Breast epithelium (tissue), 4 donors: ENCODE measurements around the gene TSPAN2. TPM values are rescaled to one million over a fixed set of nuclear protein-coding genes. Genes with fewer than 3 reads are reported as not detected.

Experiments
- DNase-seq, 2 donors: peaks; one replicate each; pipeline ENCODE4 v3.0.0-alpha.2; 2019; ENCODE audit warnings: low spot score in 2 of 2
- H3K27ac ChIP-seq, 2 donors: fragments of 200-600 bp; sonication (generic) in 1 of 2; one replicate each; pipeline ENCODE4 v1.5.1; 2016 to 2019; ENCODE audit warnings: mild to moderate bottlenecking in 1 of 2
- H3K27me3 ChIP-seq, 2 donors: fragments of 200-600 bp; sonication (generic) in 1 of 2; one replicate each; pipeline versions ENCODE4 v1.5.1 to v1.6.0; 2017 to 2019; ENCODE audit warnings: control low read depth in 1 of 2, mild to moderate bottlenecking in 1 of 2
- H3K36me3 ChIP-seq: fragments of 200-600 bp; one replicate; pipeline ENCODE4 v1.5.1; 2019
- H3K4me1 ChIP-seq, 2 donors: fragments of 200-600 bp; sonication (generic); one replicate each; pipeline ENCODE4 v1.5.1; 2016 to 2019; ENCODE audit warnings: control low read depth in 1 of 2
- H3K4me3 ChIP-seq, 3 donors: fragments of 200-600 bp; sonication (generic); 1 replicate in 2 of 3; 2 replicates in 1 of 3; pipeline ENCODE4 v1.5.1; 2016 to 2019; ENCODE audit warnings: mild to moderate bottlenecking in 3 of 3, moderate library complexity in 2 of 3
- H3K9me3 ChIP-seq, 2 donors: fragments of 200-600 bp; sonication (generic) in 1 of 2; one replicate each; pipeline ENCODE4 v1.5.1; 2016 to 2019; ENCODE audit warnings: control low read depth in 1 of 2
- CTCF ChIP-seq, 3 donors: fragments of 450-650 bp; IDR thresholded peaks; one replicate each; pipeline ENCODE4 v1.5.1; 2016 to 2017; ENCODE audit warnings: antibody characterized with exemption in 3 of 3, mild to moderate bottlenecking in 3 of 3, moderate library complexity in 3 of 3
- POLR2A ChIP-seq: fragments of 450-650 bp; IDR thresholded peaks from one replicate; pipeline ENCODE4 v1.6.1; 2016; ENCODE audit warnings: antibody characterized with exemption, mild to moderate bottlenecking, moderate library complexity
- POLR2AphosphoS5 ChIP-seq, 3 donors: sonication (generic); formaldehyde crosslinking; IDR thresholded peaks; one replicate each; pipeline ENCODE4 v1.6.1; 2017; ENCODE audit warnings: antibody characterized with exemption in 3 of 3
- intact Hi-C: fragments of 100-400 bp; cut with DNase I; formaldehyde crosslinking; loops from one replicate; pipeline ENCODE4 v1.15.1; 2023; ENCODE audit warnings: low total_unique reads
- total RNA-seq, 3 donors: library from RNA; depleted of rRNA; stranded (reverse); fragments of >200 nt; gene quantifications; one replicate each; pipeline ENCODE4 v1.1.0, GENCODE V29; 2016

Gene TSPAN2
- total RNA-seq, 3 donors from 2014 or later: 2.6 to 9.7 (median 3.7) TPM

- H3K4me1 ChIP-seq: no peaks in the 10 kb centered on the region
- no peak for DNase-seq
- H3K27ac ChIP-seq: no peak overlapping the region
- H3K9me3 ChIP-seq: peaks cover 0 to 2% of the 10 kb centered on the region in 2 donors
- no peaks in the 10 kb centered on the region for H3K36me3 ChIP-seq
- intact Hi-C loops: no loop called here
- TF ChIP-seq POLR2AphosphoS5 (IDR thresholded peaks at IDR 0.05) (no peak), CTCF (IDR thresholded peaks at IDR 0.05) (no peak), POLR2A (no peak)
- no peak overlapping the region for H3K4me3 ChIP-seq
- H3K27me3 ChIP-seq: no peaks in the 10 kb centered on the region
These were observed 27.2 kb upstream of the TSPAN2 start for GRCh38 chr1:115116512-115116911.

GRCh38 chr1:115115521-115116161, 26.3 kb upstream of the TSPAN2 start:
- H3K27ac ChIP-seq: peak overlapping the region in 1 of 2 donors; percentile 54
- no peaks in the 10 kb centered on the region for H3K27me3 ChIP-seq
- intact Hi-C loops: no loop called here
- no peak overlapping the region for H3K4me3 ChIP-seq
- H3K4me1 ChIP-seq: no peaks in the 10 kb centered on the region
- no peaks in the 10 kb centered on the region for H3K9me3 ChIP-seq
- TF ChIP-seq POLR2A (no peak), CTCF (IDR thresholded peaks at IDR 0.05) (no peak), POLR2AphosphoS5 (IDR thresholded peaks at IDR 0.05) (no peak)
- no peak for DNase-seq
- no peaks in the 10 kb centered on the region for H3K36me3 ChIP-seq

GRCh38 chr1:115114308-115114707, 25.0 kb upstream of the TSPAN2 start:
- TF ChIP-seq CTCF (IDR thresholded peaks at IDR 0.05) (no peak), POLR2AphosphoS5 (IDR thresholded peaks at IDR 0.05) (no peak), POLR2A (no peak)
- H3K36me3 ChIP-seq: no peaks in the 10 kb centered on the region
- no peaks in the 10 kb centered on the region for H3K9me3 ChIP-seq
- peak overlapping the region; percentile 43 to 54 for H3K27ac ChIP-seq
- H3K27me3 ChIP-seq: no peaks in the 10 kb centered on the region
- intact Hi-C loops: no loop called here
- no peaks in the 10 kb centered on the region for H3K4me1 ChIP-seq
- no peak overlapping the region for H3K4me3 ChIP-seq
- DNase-seq: no peak

GRCh38 chr1:115113766-115114165, 24.5 kb upstream of the TSPAN2 start:
- Histone ChIP-seq H3K27ac (no peak overlapping the region), H3K36me3 (no peaks in the 10 kb centered on the region), H3K27me3 (no peaks in the 10 kb centered on the region), H3K9me3 (no peaks in the 10 kb centered on the region), H3K4me1 (no peaks in the 10 kb centered on the region), H3K4me3 (no peak overlapping the region)
- intact Hi-C loops: no loop called here
- DNase-seq: no peak
- TF ChIP-seq CTCF (IDR thresholded peaks at IDR 0.05): no peak
- TF ChIP-seq POLR2A: no peak
- TF ChIP-seq POLR2AphosphoS5 (IDR thresholded peaks at IDR 0.05): no peak

GRCh38 chr1:115112496-115113375, 23.4 kb upstream of the TSPAN2 start:
- Histone ChIP-seq H3K36me3 (no peaks in the 10 kb centered on the region), H3K27ac (no peak overlapping the region), H3K4me1 (no peaks in the 10 kb centered on the region), H3K4me3 (no peak overlapping the region), H3K9me3 (no peaks in the 10 kb centered on the region), H3K27me3 (no peaks in the 10 kb centered on the region)
- intact Hi-C loops: no loop called here
- TF ChIP-seq POLR2AphosphoS5 (IDR thresholded peaks at IDR 0.05): no peak
- peak; percentile 69 to 86 (median 81) for TF ChIP-seq CTCF (IDR thresholded peaks at IDR 0.05)
- no peak for TF ChIP-seq POLR2A
- peak in 1 of 2 donors; percentile 58 for DNase-seq
